Measurements from ENCODE around the gene CSTA. TPM values are rescaled to one million over a fixed set of nuclear protein-coding genes. Genes with fewer than 3 reads are reported as not detected.

The CSTA gene
- total and polyA plus RNA-seq, 2 of the 8 experiments (the other 6 are each of a cell fraction or from before 2014, with no cell fraction given), result not detected

GRCh38 chr3:122374034-122374433 is 49.0 kb downstream of the CSTA start:
- TF ChIP-seq SP2 (IDR thresholded peaks at IDR 0.05; ENCODE audit: low read length) (no peak), USF2 (IDR thresholded peaks at IDR 0.05; ENCODE audit: low read length) (no peak), CBX8 (IDR thresholded peaks at IDR 0.05; ENCODE audit: borderline replicate concordance, low read depth, low read length) (no peak)
- no peak overlapping the region for H3K4me2 ChIP-seq (ENCODE audit: insufficient read depth in 1 of 2, low read depth in 2 of 2, low read length in 2 of 2)
- H3K36me3 ChIP-seq (ENCODE audit: control insufficient read depth in 2 of 4, insufficient read depth in 4 of 4, low read length in 3 of 4), result peaks cover 3 to 18% (median 6%) of the 10 kb centered on the region in 4 experiments; a peak in 5 of 8 replicates
- no peak overlapping the region for H3K23ac ChIP-seq (ENCODE audit: insufficient read length)
- no peak for DNase-seq (ENCODE audit: low read depth in 1 of 2, low spot score in 2 of 2)
- H3K18ac ChIP-seq (ENCODE audit: extremely low read depth, low read length), result no peak overlapping the region
- H3K14ac ChIP-seq (ENCODE audit: insufficient read length), result no peak overlapping the region
- FAIRE-seq, result no peak
- H2BK20ac ChIP-seq (ENCODE audit: low read length), result no peak overlapping the region
- H4K20me1 ChIP-seq (replicated peaks in 1 of 2; ENCODE audit: control insufficient read depth in 1 of 2, insufficient read depth in 2 of 2, low read length in 2 of 2), result peaks cover 0 to 2% of the 10 kb centered on the region in 2 experiments
- no peak overlapping the region for H3K4ac ChIP-seq (replicated peaks; ENCODE audit: insufficient read length, low read depth, low read length)
- no peak overlapping the region for H4K5ac ChIP-seq (ENCODE audit: insufficient read length, low read depth, low read length)
- ChIA-PET CTCF (ENCODE audit: partially characterized antibody) (no interaction called here), POLR2A (ENCODE audit: partially characterized antibody) (interaction anchor here (1.4 to 2.2 kb wide), 2 partner anchors 9 to 10 kb away, joined by 4 to 7 read pairs; partner anchors contain the start of genes FAM162A and MIX23)
- no peaks in the 10 kb centered on the region for H3K27me3 ChIP-seq (replicated peaks in 1 of 4; ENCODE audit: control insufficient read depth in 3 of 4, extremely low read depth in 1 of 4, insufficient read depth in 3 of 4, low read length in 3 of 4)
- H3K4me1 ChIP-seq (replicated peaks in 1 of 4; ENCODE audit: control insufficient read depth in 3 of 4, insufficient read depth in 4 of 4, low read length in 3 of 4), result no peaks in the 10 kb centered on the region
- H2BK15ac ChIP-seq (ENCODE audit: low read length), result no peak overlapping the region
- H3K27ac ChIP-seq (ENCODE audit: low read depth, low read length), result no peak overlapping the region
- H3K4me3 ChIP-seq (ENCODE audit: extremely low read depth in 1 of 4, insufficient read depth in 2 of 4, low read depth in 3 of 4, low read length in 4 of 4), result no peak overlapping the region
- H3K79me2 ChIP-seq (ENCODE audit: control insufficient read depth in 1 of 2, insufficient read depth in 2 of 2, low read length in 2 of 2), result peaks cover 0 to 40% of the 10 kb centered on the region in 2 experiments; a peak in 2 of 4 replicates
- no peak overlapping the region for H3K9ac ChIP-seq (replicated peaks in 1 of 4; ENCODE audit: extremely low read depth in 1 of 4, low read depth in 3 of 4, low read length in 3 of 4)
- H2BK120ac ChIP-seq (replicated peaks; ENCODE audit: low read depth, low read length), result no peak overlapping the region
- no peak overlapping the region for H2BK12ac ChIP-seq (ENCODE audit: low read depth, low read length)
- no peak overlapping the region for H2BK5ac ChIP-seq (ENCODE audit: low read depth, low read length)
- no peak overlapping the region for H2AFZ ChIP-seq (ENCODE audit: low read length)
- WGBS, 2 experiments (ENCODE audit: extremely low coverage in 1 of 2, insufficient coverage in 1 of 2, insufficient read length in 1 of 2, insufficient replicate concordance in 2 of 2, low coverage in 1 of 2, low lambda C conversion rate in 2 of 2, missing lambda C conversion rate in 1 of 2), result 100% methylated on average over 1 of the region's 1 CpG; no CpG with 5 or more reads in 1 of the 2 experiments
- no peaks in the 10 kb centered on the region for H3K23me2 ChIP-seq (ENCODE audit: low read depth, low read length)
- no peaks in the 10 kb centered on the region for H3K9me3 ChIP-seq (ENCODE audit: insufficient read depth in 2 of 2, low read depth in 1 of 2, low read length in 1 of 2)
- no peak overlapping the region for H2AK5ac ChIP-seq (ENCODE audit: low read depth, low read length)
- no peak overlapping the region for H3K56ac ChIP-seq (replicated peaks; ENCODE audit: insufficient read length, low read depth, low read length)
- H4K91ac ChIP-seq (replicated peaks; ENCODE audit: insufficient read length, low read length), result no peak overlapping the region
- H3K79me1 ChIP-seq (ENCODE audit: low read depth, low read length), result peaks cover 2% of the 10 kb centered on the region; the same call in 1 of the 2 replicates
- H4K8ac ChIP-seq (ENCODE audit: extremely low read depth, insufficient read depth, low read length), result no peak overlapping the region

Data from H1 (cell line).